ENCODE results near the gene PWWP2B.

Gene PWWP2B

GRCh38 chr10:132394936-132395703 lies 1.9 kb upstream of the PWWP2B start:
- DNase-seq (ENCODE audit: low spot score), result no peak

DNA sequence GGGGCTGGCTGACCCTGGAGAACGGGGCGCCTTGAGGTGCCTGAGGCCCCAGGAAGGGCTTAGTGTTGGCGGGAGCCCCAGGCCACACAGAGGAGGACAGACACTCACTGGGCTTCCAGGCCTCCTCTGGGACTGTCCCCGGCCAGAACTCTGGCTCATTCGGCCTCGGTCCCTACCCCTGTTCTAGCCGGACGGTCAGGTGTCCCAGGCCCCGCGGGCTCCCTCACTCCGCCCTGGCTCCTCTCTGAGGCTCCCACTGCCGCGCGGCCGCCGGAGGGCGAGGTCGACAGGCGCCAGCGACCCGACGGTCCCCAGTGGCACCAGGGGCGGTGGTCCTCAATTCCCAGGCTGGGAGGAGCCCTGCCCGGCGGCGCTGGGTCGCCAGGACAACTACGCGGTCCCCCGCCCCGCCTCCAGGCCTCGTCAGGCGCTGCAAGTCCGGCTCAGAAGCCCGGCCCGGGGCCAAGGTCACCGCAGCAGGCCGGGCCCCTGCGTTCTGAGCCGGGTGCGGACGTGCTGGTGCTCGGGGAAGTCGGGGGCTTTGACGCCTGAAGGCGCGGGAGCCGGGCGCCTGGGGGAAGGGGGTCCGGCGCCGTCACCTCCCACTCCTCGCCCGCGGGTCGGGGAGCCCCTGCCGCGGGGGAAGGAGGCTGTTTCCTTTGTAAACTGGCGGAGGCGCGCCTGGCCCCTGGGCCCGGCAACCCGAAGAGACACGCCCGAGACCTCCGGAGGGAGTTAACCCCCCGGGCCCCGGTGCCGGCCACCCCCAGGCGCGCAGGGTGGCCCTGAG lies 1.1 kb upstream of the PWWP2B start:
- DNase-seq (ENCODE audit: low spot score), result peak; percentile 72

DNA sequence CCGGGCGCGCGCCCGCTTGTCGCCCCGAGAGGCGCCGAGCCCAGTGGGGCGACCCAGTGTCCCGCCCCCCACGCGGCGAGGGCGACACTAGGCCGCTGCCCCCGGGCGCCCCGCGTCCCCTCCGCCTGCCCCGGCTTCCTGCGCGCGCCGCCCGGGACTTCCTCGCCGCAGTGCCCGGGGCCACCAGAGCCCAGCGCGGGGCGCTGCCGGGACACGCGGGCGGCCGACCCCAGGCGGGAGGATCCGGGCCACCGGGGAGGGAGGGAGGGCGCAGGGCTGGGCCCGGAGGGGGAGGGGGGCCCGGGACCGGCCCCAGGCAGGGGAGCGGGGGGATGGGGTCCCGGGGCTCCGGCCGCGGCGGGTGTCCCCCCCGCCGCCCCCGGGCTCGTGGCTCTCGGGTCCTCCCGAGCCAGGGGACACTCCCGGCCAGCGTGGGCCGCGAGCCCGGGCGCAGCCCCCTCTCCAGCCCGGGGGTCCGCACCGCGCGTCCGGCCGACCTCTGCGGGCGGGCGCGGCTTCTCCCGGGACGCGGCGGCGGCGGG lies 435 bp upstream of the PWWP2B start:
- DNase-seq (ENCODE audit: low spot score), result peak; percentile 86

- DNase-seq (ENCODE audit: low spot score), result peak; percentile 73
Observed at GRCh38 chr10:132397671-132398565, 918 bp downstream of the PWWP2B start.

- DNase-seq (ENCODE audit: low spot score), result no peak
Observed at GRCh38 chr10:132398566-132398991, 1.6 kb downstream of the PWWP2B start.

GRCh38 chr10:132399117-132400035 lies 2.4 kb downstream of the PWWP2B start:
- DNase-seq (ENCODE audit: low spot score), result no peak

DNA sequence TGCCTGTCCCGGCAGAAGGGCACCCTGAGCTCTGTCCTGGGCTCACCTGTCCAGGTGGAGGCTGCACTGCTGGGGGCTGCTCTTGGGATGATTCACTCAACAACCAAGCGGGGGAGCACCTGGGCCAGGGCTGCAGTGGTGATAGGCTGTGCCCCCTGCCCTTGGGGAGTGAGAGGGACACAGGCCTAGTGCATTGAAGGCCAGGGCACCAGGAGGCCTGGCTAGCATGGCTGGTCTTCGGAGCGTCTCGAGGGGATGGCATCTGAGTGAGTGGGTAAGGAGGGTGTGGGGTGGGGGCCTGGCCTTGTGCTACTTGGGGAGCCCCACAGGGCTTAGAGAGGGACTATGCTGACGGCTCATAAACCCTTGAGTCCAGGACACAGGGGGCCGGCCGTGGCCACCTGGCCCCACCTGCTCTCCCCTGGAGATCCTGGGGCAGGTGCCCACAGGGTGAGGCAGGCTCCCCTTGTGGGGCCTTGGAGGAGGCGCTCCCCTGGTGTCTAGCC lies 3.1 kb downstream of the PWWP2B start:
- DNase-seq (ENCODE audit: low spot score), result no peak

DNA sequence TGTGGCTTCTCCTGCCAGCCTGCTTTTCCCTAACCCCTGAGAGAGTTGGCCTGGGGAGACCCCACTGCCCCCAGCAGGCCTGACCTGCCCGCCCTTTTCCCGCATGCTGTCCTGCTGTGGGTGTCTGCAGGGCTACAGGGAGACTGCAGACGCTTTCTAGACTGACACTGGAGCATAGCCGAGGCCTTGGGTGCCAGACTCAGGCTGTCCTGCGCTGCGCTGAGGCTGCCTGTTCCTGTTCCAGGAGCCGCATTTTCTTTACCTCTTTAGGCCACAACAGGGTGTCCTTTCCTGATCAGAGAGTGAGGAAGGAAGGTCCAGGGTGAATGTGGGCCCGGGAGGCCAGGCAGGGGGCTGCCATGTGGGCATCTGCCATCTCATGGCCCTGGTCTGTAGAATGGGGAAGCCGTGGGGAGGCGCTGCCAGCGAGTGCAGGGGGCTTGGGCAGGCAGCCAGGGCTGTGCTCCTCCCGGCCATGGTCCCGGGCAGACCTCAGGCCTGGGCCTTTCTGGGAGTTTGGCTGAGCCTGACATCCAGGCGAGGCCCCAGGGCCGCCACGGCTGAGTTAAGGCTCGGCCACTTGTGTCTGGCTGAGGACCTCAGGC lies 3.6 kb downstream of the PWWP2B start:
- DNase-seq (ENCODE audit: low spot score), result no peak

- no peak for DNase-seq (ENCODE audit: low spot score)
Observed at GRCh38 chr10:132401401-132402118, 4.6 kb downstream of the PWWP2B start.

- DNase-seq (ENCODE audit: low spot score), result no peak
Observed at GRCh38 chr10:132402781-132403241, 5.8 kb downstream of the PWWP2B start.

DNA sequence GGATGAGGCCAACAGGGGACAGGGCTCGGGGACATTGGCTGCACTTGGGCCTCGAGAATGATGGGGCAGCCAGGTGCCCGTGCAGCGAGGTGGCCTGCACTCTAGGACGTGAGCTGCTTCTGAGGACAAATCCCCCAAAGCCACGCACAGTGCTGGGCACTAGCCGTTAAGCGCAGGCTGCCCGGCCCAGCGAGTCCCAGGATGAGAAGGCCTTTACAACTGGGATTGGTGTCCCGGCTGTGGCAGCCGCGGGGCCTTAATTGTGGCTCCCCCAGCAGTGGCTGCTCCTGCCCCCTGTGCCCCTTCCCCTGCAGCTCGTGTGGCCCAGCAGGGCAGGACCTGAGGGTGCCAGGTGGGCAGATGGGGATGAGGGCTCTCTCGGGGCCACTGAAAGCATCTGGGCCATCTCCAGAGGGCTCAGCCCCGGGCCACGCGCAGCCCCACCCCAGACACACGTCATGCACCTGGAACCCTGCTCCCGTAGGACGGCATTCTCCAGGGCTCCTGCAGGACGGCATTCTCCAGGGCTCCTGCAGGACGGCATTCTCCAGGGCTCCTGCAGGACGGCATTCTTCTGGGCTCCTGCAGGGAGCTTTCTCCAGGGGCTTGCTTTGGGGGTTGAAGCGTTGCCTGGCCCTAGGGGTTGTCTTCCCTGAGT lies 6.6 kb downstream of the PWWP2B start:
- no peak for DNase-seq (ENCODE audit: low spot score)

DNA sequence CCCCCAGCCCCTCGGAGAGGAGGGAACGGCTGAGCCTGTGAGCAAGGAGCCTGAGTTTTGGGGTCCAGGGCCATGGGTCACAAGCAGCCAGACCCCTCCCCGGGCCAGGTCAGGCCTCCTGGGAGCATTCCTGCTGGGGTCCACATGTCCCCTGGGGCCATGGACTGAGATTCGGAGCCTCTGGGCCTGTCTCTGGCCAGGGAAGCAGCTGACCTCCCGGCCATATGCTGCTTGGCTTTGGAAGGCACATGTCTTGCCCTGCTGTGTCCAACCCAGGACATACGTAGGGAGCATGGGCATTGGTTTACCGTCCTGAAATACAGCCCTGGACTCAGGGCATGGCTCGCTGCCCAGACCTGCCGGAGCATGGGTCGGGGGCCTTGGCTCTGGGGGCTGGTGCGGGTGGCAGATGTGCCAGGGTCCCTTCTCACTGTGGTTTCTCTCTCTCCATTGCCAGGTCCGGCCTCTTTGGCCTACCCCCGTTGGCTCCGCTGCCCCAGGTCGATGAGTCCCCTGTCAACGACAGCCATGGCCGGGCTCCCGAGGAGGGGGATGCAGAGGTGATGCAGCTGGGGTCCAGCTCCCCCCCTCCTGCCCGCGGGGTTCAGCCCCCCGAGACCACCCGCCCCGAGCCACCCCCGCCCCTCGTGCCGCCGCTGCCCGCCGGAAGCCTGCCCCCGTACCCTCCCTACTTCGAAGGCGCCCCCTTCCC lies 7.3 kb downstream of the PWWP2B start:
- DNase-seq (ENCODE audit: low spot score), result no peak

GRCh38 chr10:132404911-132405462 lies 8.0 kb downstream of the PWWP2B start:
- no peak for DNase-seq (ENCODE audit: low spot score)

- no peak for DNase-seq (ENCODE audit: low spot score)
Observed at GRCh38 chr10:132405463-132405991, 8.5 kb downstream of the PWWP2B start.

GRCh38 chr10:132406181-132406580 lies 9.2 kb downstream of the PWWP2B start:
- no peak for DNase-seq (ENCODE audit: low spot score)

DNA sequence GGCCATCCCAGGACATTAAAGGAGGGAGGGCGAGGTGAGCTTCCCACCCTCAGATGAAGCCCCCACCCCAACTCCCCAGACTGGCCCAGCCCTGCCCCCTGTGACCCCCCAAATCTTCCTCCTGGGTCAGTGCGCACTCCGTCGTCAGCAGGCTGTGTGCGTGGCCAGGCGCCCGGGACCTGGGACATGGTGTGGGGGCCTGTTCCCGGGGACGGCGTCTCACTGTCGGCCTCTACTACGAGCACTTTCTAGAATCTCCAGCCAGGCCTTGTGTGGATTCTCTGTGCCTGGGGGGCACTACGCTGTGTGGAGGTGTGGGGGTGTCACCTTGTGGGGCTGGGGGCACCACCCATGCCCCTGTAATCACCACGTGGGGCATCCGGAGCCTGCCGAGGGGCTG lies 9.8 kb downstream of the PWWP2B start:
- DNase-seq (ENCODE audit: low spot score), result no peak

- no peak for DNase-seq (ENCODE audit: low spot score)
Observed at GRCh38 chr10:132407243-132407746, 10.3 kb downstream of the PWWP2B start.
